ENCODE results near the gene USP6NL. TPM values are rescaled to one million over a fixed set of nuclear protein-coding genes. Genes with fewer than 3 reads are reported as not detected.

The USP6NL gene
- total RNA-seq, 1 donor: 14.7 TPM

GRCh38 chr10:11608159-11609013 is 3.1 kb downstream of the USP6NL start:
- Histone ChIP-seq H3K4me3 (ENCODE audit: low read length) (no peak overlapping the region), H3K27me3 (ENCODE audit: insufficient read depth, low read length) (no peaks in the 10 kb centered on the region), H3K9me3 (ENCODE audit: low read depth, low read length) (no peaks in the 10 kb centered on the region), H3K4me1 (ENCODE audit: insufficient read depth, low read length) (peaks cover 48% of the 10 kb centered on the region)

GRCh38 chr10:11605807-11606408 is 5.5 kb downstream of the USP6NL start:
- H3K9me3 ChIP-seq (ENCODE audit: low read depth, low read length): no peaks in the 10 kb centered on the region
- H3K27me3 ChIP-seq (ENCODE audit: insufficient read depth, low read length): no peaks in the 10 kb centered on the region
- no peak overlapping the region for H3K4me3 ChIP-seq (ENCODE audit: low read length)

GRCh38 chr10:11604865-11605650 is 6.4 kb downstream of the USP6NL start:
- peaks cover 33% of the 10 kb centered on the region for H3K4me1 ChIP-seq (ENCODE audit: insufficient read depth, low read length)
- no peaks in the 10 kb centered on the region for H3K27me3 ChIP-seq (ENCODE audit: insufficient read depth, low read length)
- no peaks in the 10 kb centered on the region for H3K9me3 ChIP-seq (ENCODE audit: low read depth, low read length)
- H3K4me3 ChIP-seq (ENCODE audit: low read length): no peak overlapping the region

More at GRCh38 chr10:11605807-11606408, 5.5 kb downstream of the USP6NL start:
- peaks cover 38% of the 10 kb centered on the region for H3K4me1 ChIP-seq (ENCODE audit: insufficient read depth, low read length)

GRCh38 chr10:11603741-11604140 is 7.7 kb downstream of the USP6NL start:
- H3K27me3 ChIP-seq (ENCODE audit: insufficient read depth, low read length): no peaks in the 10 kb centered on the region
- no peak overlapping the region for H3K4me3 ChIP-seq (ENCODE audit: low read length)
- H3K9me3 ChIP-seq (ENCODE audit: low read depth, low read length): no peaks in the 10 kb centered on the region
- peaks cover 32% of the 10 kb centered on the region for H3K4me1 ChIP-seq (ENCODE audit: insufficient read depth, low read length)

- no peaks in the 10 kb centered on the region for H3K9me3 ChIP-seq (ENCODE audit: low read depth, low read length)
- no peaks in the 10 kb centered on the region for H3K27me3 ChIP-seq (ENCODE audit: insufficient read depth, low read length)
- H3K4me3 ChIP-seq (ENCODE audit: low read length): no peak overlapping the region
- H3K4me1 ChIP-seq (ENCODE audit: insufficient read depth, low read length): peaks cover 26% of the 10 kb centered on the region
Observed at GRCh38 chr10:11602919-11603523, 8.4 kb downstream of the USP6NL start.

DNA sequence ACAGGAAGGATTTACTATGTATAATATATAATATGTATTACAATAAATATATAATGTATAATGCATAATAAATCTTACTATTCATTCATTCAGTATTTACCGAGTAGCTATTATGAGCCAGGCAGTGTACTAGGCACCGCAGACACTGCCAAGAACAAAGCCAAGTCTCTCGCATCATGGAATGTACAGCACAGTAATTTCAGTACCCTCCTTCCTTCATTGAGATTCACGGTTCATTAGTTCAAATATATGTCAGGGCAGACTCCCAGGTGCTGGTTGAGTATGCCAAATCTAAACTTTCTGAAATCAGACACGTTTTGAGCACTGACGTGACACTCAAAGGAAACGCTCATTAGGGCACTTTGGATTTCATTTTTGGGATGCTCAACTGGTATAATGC is 9.1 kb downstream of the USP6NL start:
- no peaks in the 10 kb centered on the region for H3K9me3 ChIP-seq (ENCODE audit: low read depth, low read length)
- peaks cover 22% of the 10 kb centered on the region for H3K4me1 ChIP-seq (ENCODE audit: insufficient read depth, low read length)
- H3K27me3 ChIP-seq (ENCODE audit: insufficient read depth, low read length): no peaks in the 10 kb centered on the region
- no peak overlapping the region for H3K4me3 ChIP-seq (ENCODE audit: low read length)

DNA sequence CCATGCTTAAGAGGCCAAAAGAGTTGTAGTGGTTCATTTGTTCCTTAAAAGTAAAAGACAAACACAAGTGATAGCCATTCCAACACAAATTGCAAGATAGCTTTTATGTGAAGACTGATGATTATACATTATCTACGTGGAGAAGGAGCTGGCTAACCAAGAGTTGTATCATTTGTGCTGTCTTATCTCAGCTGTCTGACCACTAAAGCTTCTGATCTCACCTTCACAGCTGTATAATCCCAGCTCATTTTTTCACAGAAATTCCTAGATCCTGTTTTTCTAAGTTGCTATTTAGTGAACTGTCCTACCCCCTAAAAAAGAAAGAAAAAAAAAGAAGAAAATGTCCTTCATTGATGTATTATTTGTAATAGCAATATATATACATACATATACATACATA is 9.8 kb downstream of the USP6NL start:
- no peaks in the 10 kb centered on the region for H3K27me3 ChIP-seq (ENCODE audit: insufficient read depth, low read length)
- H3K4me1 ChIP-seq (ENCODE audit: insufficient read depth, low read length): peaks cover 20% of the 10 kb centered on the region
- H3K4me3 ChIP-seq (ENCODE audit: low read length): no peak overlapping the region
- no peaks in the 10 kb centered on the region for H3K9me3 ChIP-seq (ENCODE audit: low read depth, low read length)

GRCh38 chr10:11600280-11600679 is 11.2 kb downstream of the USP6NL start:
- Histone ChIP-seq H3K4me3 (ENCODE audit: low read length) (no peak overlapping the region), H3K9me3 (ENCODE audit: low read depth, low read length) (no peaks in the 10 kb centered on the region), H3K27me3 (ENCODE audit: insufficient read depth, low read length) (no peaks in the 10 kb centered on the region), H3K4me1 (ENCODE audit: insufficient read depth, low read length) (peaks cover 16% of the 10 kb centered on the region)

DNA sequence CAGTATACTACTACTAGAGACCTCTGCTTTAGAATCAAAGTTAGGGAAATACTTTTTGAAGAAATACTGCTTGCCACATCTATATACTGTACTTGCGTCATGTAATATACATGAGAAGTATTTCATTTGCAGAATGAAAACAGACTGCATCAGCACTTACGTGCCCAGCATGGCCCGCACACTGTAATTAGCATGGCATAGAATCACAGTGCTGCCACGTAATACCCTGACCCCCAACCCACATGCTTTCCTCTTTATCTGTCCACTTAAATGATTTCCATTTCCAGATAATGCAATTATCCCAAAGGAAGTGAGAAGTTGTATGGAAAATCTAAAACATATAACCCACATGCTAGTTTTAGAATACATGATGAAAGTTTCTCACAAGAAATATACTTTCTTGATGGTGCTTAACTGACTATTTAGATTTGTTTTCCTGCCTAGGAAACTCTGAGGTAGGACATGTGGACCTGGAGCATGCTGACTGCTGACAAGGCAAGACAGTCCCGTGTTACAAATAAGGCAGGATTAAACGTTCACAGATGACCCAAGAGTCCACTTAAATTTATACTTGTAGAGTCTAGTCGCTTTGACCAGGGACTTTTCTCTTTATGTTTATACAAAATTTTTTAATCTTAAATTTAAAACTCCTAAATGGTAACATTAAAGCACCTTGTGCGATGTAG is 12.6 kb downstream of the USP6NL start:
- Histone ChIP-seq H3K4me1 (ENCODE audit: insufficient read depth, low read length) (peaks cover 21% of the 10 kb centered on the region), H3K27me3 (ENCODE audit: insufficient read depth, low read length) (no peaks in the 10 kb centered on the region), H3K4me3 (ENCODE audit: low read length) (no peak overlapping the region), H3K9me3 (ENCODE audit: low read depth, low read length) (no peaks in the 10 kb centered on the region)

- H3K9me3 ChIP-seq (ENCODE audit: low read depth, low read length): no peaks in the 10 kb centered on the region
- H3K27me3 ChIP-seq (ENCODE audit: insufficient read depth, low read length): no peaks in the 10 kb centered on the region
- H3K4me1 ChIP-seq (ENCODE audit: insufficient read depth, low read length): peaks cover 21% of the 10 kb centered on the region
- no peak overlapping the region for H3K4me3 ChIP-seq (ENCODE audit: low read length)
Observed at GRCh38 chr10:11597470-11597869, 14.0 kb downstream of the USP6NL start.

DNA sequence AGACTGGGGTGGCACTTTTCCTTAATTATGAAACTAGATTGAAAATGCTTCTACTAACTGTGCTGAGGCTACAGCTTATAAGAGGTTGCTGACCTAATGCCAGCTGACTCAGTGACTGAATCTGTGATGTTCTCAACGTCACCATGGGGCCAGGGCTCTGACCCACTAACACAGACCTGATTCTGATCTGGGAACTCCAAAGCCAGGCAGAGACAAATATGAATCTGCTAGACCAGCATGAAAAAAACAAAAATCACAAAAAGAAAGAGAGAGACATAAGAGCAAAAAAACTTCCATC is 16.1 kb downstream of the USP6NL start:
- no peak overlapping the region for H3K4me3 ChIP-seq (ENCODE audit: low read length)

GRCh38 chr10:11594589-11595394 is 16.7 kb downstream of the USP6NL start:
- Histone ChIP-seq H3K4me3 (ENCODE audit: low read length) (no peak overlapping the region), H3K27me3 (ENCODE audit: insufficient read depth, low read length) (no peaks in the 10 kb centered on the region), H3K9me3 (ENCODE audit: low read depth, low read length) (no peaks in the 10 kb centered on the region), H3K4me1 (ENCODE audit: insufficient read depth, low read length) (peaks cover 21% of the 10 kb centered on the region)

More for the DNA sequence above, 16.1 kb downstream of the USP6NL start:
- no peaks in the 10 kb centered on the region for H3K9me3 ChIP-seq (ENCODE audit: low read depth, low read length)
- peaks cover 21% of the 10 kb centered on the region for H3K4me1 ChIP-seq (ENCODE audit: insufficient read depth, low read length)
- H3K27me3 ChIP-seq (ENCODE audit: insufficient read depth, low read length): no peaks in the 10 kb centered on the region

DNA sequence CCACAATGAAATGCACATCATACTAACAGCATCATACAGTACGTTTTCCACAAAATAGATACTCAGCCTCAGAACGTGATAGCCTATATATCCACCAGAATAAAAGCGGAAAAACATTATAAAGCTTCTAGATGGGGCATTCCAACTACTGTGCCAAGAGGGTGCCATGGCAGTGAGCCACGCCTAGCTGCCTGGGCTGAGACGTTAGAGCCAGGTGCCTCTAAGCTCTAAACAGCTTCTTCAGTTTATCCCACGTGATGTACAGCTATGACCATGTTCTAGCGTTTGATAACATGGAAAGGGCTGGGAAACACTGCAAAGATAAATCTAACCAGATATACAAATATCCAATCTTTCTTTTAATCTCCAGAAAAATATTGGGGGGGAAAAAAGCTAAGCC is 17.8 kb downstream of the USP6NL start:
- H3K27me3 ChIP-seq (ENCODE audit: insufficient read depth, low read length): no peaks in the 10 kb centered on the region
- peaks cover 11% of the 10 kb centered on the region for H3K4me1 ChIP-seq (ENCODE audit: insufficient read depth, low read length)
- no peaks in the 10 kb centered on the region for H3K9me3 ChIP-seq (ENCODE audit: low read depth, low read length)
- no peak overlapping the region for H3K4me3 ChIP-seq (ENCODE audit: low read length)

DNA sequence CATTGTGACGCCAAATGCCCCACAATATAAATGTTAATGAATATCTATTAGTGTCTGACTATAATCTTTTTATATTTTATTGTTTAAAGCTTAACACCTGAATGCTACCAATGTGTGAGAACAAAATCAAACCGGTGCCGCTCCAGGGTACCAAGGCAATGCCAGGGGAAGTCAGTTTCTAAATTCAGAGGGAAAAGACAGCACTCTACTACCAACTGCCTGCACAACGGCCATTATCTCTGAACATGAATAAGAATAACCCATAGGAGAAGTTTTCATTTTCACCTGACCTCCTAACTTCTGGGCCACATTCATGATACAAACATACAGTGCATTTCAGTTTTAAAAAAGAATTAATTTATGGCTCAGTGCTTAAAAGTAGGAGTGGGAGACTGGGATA is 21.7 kb downstream of the USP6NL start:
- Histone ChIP-seq H3K27me3 (ENCODE audit: insufficient read depth, low read length) (no peaks in the 10 kb centered on the region), H3K4me1 (ENCODE audit: insufficient read depth, low read length) (peaks cover 28% of the 10 kb centered on the region), H3K9me3 (ENCODE audit: low read depth, low read length) (no peaks in the 10 kb centered on the region), H3K4me3 (ENCODE audit: low read length) (no peak overlapping the region)
